Measurements from ENCODE around the gene PAM.

DNA sequence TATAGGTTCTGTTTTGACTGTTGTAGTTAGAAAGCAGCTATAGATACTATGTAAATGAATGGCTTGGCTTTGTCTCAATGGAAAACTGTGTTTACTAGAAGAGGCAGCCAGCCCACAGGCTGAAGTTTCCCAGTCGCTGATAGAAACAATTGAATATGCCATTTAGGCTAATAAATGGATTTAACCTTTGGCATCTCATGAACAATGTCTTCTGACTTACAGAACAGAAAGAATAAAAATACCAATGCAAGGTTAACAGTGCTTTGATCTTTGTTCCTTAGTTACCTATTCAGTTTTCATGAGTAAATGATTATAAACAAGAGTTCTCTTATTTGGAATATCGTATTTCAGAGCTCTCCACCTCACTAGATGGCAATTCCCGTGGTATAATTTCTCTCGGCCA, 120.6 kb downstream of the PAM start:
- TF ChIP-seq SIN3A (IDR thresholded peaks at IDR 0.05; ENCODE audit: borderline replicate concordance, insufficient read depth, low read length) (no peak), POLR2AphosphoS5 (IDR thresholded peaks at IDR 0.05; ENCODE audit: low read depth, low read length) (no peak)

Data from PFSK-1 (cell line).